Fibroblast of villous mesenchyme (primary cell): Measurements from ENCODE around the gene YWHAQ. TPM values are rescaled to one million over a fixed set of nuclear protein-coding genes. Genes with fewer than 3 reads are reported as not detected.

ENCODE experiments used
- DNase-seq: peaks from one replicate; pipeline ENCODE4 v3.0.0-alpha.2; 2010; ENCODE audit warnings: low read depth
- H3K4me3 ChIP-seq: 2 replicates; pipeline ENCODE4 v1.5.1; 2011; ENCODE audit warnings: low read depth, mild to moderate bottlenecking, low read length
- total RNA-seq: library from RNA; depleted of rRNA; stranded (reverse); fragments of >200 nt; gene quantifications from 2 replicates; pipeline ENCODE4 v1.2.3, GENCODE V29; 2012
- TF ChIP-seq, protein P1 (sequence below): IDR thresholded peaks from 2 replicates; pipeline ENCODE4 v1.5.1; 2012; ENCODE audit warnings: low read depth, mild to moderate bottlenecking, low read length; ENCODE audit not compliant: insufficient read depth

YWHAQ gene
- total RNA-seq, 1 donor = 283 TPM

DNA sequence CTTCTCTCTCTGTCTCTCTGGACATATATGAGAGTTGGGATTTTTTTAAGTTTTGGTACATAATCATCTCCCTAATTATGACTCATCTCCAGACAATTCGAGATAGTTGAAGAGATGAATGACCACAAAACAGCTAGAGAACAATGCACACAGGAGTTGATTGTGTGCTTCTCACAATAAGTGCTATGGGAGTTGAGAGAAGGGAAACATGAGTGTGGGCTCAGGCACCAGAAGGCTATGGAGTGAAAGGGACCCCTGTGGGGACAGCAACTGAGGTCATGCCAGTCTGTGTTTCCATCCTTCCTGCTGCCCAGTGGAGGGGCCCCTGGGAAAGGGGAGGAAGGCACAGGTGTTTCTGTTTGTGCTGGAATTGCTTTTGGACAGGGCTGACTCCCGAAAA, 6.5 kb upstream of the YWHAQ start:
- peak; percentile 56 for DNase-seq
- TF ChIP-seq, protein P1, sequence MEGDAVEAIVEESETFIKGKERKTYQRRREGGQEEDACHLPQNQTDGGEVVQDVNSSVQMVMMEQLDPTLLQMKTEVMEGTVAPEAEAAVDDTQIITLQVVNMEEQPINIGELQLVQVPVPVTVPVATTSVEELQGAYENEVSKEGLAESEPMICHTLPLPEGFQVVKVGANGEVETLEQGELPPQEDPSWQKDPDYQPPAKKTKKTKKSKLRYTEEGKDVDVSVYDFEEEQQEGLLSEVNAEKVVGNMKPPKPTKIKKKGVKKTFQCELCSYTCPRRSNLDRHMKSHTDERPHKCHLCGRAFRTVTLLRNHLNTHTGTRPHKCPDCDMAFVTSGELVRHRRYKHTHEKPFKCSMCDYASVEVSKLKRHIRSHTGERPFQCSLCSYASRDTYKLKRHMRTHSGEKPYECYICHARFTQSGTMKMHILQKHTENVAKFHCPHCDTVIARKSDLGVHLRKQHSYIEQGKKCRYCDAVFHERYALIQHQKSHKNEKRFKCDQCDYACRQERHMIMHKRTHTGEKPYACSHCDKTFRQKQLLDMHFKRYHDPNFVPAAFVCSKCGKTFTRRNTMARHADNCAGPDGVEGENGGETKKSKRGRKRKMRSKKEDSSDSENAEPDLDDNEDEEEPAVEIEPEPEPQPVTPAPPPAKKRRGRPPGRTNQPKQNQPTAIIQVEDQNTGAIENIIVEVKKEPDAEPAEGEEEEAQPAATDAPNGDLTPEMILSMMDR = no peak

GRCh38 chr2:9634133-9634532, 3.3 kb upstream of the YWHAQ start:
- no peak for DNase-seq
- TF ChIP-seq, protein P1 = no peak
- no peak overlapping the region for H3K4me3 ChIP-seq

More for the DNA sequence above, 6.5 kb upstream of the YWHAQ start:
- no peak overlapping the region for H3K4me3 ChIP-seq

DNA sequence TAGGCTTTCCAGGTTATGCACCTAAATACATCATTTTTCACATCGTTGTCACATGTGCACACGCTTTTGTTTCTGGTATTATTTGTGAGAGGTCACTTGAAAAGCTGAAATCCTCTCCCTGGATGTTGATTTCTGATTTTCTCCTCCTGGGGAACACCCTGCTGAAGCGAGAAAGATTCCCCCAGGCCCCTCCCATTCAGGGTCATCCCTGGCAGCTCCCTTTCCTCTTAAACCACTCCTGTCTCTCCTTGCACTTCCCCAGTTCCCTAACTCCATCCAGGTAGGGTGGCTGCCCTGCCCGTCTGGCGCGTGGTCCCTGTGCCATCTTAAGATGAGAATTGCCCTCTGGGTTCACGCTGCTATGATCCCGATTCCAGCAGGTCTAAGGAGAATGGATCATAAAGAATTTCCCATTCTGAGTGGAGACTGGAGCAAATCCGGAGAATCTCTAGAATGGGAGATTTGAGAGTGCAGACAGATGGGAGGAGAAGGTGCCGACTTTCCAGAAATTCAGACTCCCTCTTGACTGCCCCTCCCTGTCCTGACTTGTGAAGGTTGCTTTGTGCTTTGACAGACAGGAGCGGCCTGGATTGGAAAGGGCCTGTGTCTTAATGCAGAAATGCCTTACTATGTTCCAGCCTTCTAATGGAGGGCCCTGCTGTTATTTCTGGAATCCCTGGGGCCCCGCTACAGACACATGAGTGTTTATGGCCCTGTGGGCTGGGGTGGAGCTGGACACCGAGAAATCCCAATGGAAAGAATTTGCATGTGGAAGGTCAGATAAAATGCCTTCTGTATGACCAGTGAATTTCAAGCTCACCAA, 1.3 kb upstream of the YWHAQ start:
- TF ChIP-seq, protein P1 = no peak
- H3K4me3 ChIP-seq = no peak overlapping the region
- DNase-seq = peak; percentile 73

- no peak for DNase-seq
- peak overlapping the region; percentile 50 for H3K4me3 ChIP-seq
- TF ChIP-seq, protein P1 = no peak
Measured at GRCh38 chr2:9631553-9631819, 689 bp upstream of the YWHAQ start.

GRCh38 chr2:9630117-9630735, 571 bp downstream of the YWHAQ start:
- peak overlapping the region; percentile 80 for H3K4me3 ChIP-seq
- DNase-seq = peak; percentile 67
- TF ChIP-seq, protein P1 = no peak

DNA sequence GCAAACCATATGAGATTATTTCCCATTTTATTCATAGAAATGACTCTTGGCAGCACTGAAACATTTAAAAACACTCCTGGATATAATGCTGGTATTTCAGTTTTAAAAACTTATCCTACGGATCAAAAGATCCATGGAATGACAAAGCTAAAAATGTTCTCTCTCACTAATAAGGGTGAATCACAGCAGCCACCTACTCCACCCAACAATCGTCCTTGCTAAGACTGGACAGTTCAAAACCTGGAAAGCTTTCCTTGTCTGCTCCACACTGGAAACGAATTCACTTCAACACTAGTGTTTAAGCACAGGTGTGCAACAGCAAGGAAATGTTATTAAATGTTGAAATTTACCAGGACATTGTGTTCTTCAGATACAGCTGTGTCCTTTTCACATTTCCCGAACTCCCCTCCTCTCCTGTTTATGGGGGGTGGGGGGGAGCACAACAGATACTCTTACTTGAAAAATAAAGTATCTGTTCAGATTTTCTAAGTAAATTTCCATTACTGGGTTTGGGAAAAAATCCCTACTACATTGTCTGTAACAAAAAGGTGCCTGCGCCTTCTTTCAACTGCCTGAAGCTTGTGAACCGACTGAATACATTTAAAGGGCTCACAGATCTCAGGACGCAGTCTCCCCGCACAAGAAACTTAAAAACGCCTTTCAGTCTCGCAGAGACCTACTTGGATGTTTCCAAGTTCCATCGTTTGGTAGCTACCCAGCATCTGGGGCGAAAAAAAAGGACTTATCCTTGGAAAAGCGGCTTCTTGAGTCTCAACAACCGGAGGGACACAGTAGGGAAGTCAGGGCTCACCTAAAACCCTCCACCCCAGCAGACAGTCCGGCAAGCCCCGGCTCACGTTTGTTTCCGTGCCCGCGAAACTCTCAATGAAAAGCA, 1.3 kb downstream of the YWHAQ start:
- TF ChIP-seq, protein P1 = no peak
- DNase-seq = peak; percentile 58
- peak overlapping the region; percentile 80 for H3K4me3 ChIP-seq
